HUES64 (cell line): ENCODE results near the gene MAP2K3.
A peak's percentile ranks its signal among the peaks of the same experiment; 100 is the strongest.
"Not testable (repeated sequence)": the region's sequence is repeated elsewhere in the genome, so short reads cannot be mapped to it uniquely, and the experiment has no call there.

Experiments
- H3K27ac ChIP-seq: 2 replicates; pipeline ENCODE4 v1.7.0; 2013; ENCODE audit warnings: low read depth, low read length, inconsistent platforms
- H3K27me3 ChIP-seq: 2 replicates; pipeline ENCODE4 v1.6.1; 2013; ENCODE audit warnings: mild to moderate bottlenecking, low read length; ENCODE audit not compliant: insufficient read depth
- H3K36me3 ChIP-seq: 2 replicates; pipeline ENCODE4 v1.6.1; 2013; ENCODE audit warnings: mild to moderate bottlenecking, low read length; ENCODE audit not compliant: insufficient read depth
- H3K4me1 ChIP-seq: 2 replicates; pipeline ENCODE4 v1.6.1; 2013; ENCODE audit warnings: mild to moderate bottlenecking, low read length, moderate library complexity; ENCODE audit not compliant: insufficient read depth
- H3K4me3 ChIP-seq: 2 replicates; pipeline ENCODE4 v1.5.1; 2013; ENCODE audit warnings: mild to moderate bottlenecking, low read length, moderate library complexity
- H3K9ac ChIP-seq: 2 replicates; pipeline ENCODE4 v1.6.1; 2013; ENCODE audit warnings: mild to moderate bottlenecking, low read depth, low read length
- H3K9me3 ChIP-seq: 2 replicates; pipeline ENCODE4 v1.6.1; 2013; ENCODE audit warnings: low read depth, low read length; ENCODE audit not compliant: insufficient read depth
- WGBS: fragments of 150-250, 120-280 bp; methylation state at CpG from one replicate; pipeline ENCODE4 v1.1.7; 2013; ENCODE audit warnings: missing lambda C conversion rate; 5-methylcytosine and 5-hydroxymethylcytosine counted together

MAP2K3 gene

GRCh38 chr17:21307273-21307625, 22.7 kb downstream of the MAP2K3 start:
- WGBS = 68% methylated on average over 2 of the region's 5 CpGs
- H3K27me3 ChIP-seq, H3K9me3 ChIP-seq, H3K4me3 ChIP-seq, H3K4me1 ChIP-seq, H3K9ac ChIP-seq, H3K27ac ChIP-seq: not testable (repeated sequence)
- peaks cover 26% of the 10 kb centered on the region for H3K36me3 ChIP-seq

GRCh38 chr17:21308931-21309381, 24.4 kb downstream of the MAP2K3 start:
- not testable (repeated sequence) for H3K9me3 ChIP-seq, H3K9ac ChIP-seq, H3K4me1 ChIP-seq, H3K27ac ChIP-seq, H3K4me3 ChIP-seq, H3K27me3 ChIP-seq
- H3K36me3 ChIP-seq = peaks cover 11% of the 10 kb centered on the region
- WGBS = 92% methylated on average over 6 of the region's 6 CpGs

GRCh38 chr17:21310061-21310765, 25.7 kb downstream of the MAP2K3 start:
- not testable (repeated sequence) for H3K9ac ChIP-seq, H3K27ac ChIP-seq
- WGBS = 93% methylated on average over 15 of the region's 16 CpGs

DNA sequence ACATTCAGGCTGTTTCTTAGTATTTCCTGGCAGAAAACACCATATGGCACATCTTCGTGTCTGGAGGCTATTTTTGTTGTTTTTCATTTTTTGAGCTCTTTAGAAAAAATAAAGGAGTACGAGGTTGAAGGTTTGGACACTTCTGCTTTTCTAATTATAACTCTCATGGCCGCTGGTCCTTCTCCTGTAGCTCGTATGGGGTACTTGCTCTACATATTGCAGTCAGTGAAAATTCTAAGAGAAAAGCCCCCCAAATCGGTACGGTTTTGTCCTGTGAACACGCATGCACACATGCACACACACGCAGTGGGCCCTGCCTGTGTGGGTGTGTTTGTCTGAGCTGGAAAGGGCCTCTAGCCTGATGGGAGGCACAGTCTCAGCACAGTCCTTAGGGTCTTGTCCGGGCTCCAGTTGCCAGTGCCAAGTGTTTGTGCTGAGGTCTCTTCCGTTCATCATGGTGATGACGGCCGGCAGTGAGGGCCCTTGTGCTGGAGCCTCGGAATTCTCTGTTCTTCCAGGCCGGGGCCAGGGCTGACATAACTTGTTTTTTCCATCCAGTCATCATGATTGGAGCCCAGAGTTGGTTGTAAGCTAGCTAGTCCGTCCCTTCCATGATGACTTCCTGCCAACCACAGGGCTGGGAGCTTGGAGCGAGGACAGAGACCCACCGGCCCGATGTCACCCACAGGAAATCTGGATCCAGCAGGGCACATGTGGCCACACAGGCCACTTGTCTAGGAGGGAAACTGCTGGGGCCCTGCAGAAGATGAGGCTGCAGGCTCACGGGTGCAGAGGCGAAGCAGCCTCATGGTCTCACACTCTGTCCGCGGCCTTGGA, 26.5 kb downstream of the MAP2K3 start:
- H3K36me3 ChIP-seq, H3K27ac ChIP-seq: not testable (repeated sequence)
- WGBS = 96% methylated on average over 21 of the region's 22 CpGs

More at GRCh38 chr17:21310061-21310765, 25.7 kb downstream of the MAP2K3 start:
- not testable (repeated sequence) for H3K27me3 ChIP-seq, H3K4me1 ChIP-seq, H3K36me3 ChIP-seq, H3K9me3 ChIP-seq, H3K4me3 ChIP-seq

DNA sequence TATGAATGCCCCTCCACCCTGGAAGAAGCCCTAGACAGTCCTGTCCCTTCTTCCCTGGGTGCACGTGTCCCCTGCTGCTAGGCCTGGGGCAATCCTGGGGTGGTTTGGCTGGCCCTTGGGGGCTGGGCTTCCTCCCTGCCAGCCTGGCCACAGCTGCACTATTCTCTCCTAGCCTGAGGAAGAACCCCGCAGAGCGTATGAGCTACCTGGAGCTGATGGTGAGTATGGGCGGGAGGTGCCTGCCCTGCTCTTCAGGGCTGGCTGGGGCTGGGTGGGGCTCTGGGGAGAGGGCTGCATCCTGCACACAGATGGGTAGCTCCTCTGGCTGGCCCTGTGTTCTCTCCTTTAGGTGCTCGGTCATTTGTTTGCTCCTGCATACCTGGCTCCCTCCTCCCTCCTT, 28.8 kb downstream of the MAP2K3 start:
- Histone ChIP-seq H3K4me1 (no peaks in the 10 kb centered on the region), H3K9me3 (no peaks in the 10 kb centered on the region), H3K4me3 (no peak overlapping the region), H3K27ac (no peak overlapping the region), H3K27me3 (peaks cover 9% of the 10 kb centered on the region), H3K9ac (no peak overlapping the region), H3K36me3 (peaks cover 9% of the 10 kb centered on the region; the same call in 1 of the 2 replicates)
- WGBS = 90% methylated on average over 5 of the region's 5 CpGs

More for the DNA sequence above, 26.5 kb downstream of the MAP2K3 start:
- H3K4me1 ChIP-seq, H3K27me3 ChIP-seq, H3K9me3 ChIP-seq, H3K9ac ChIP-seq, H3K4me3 ChIP-seq: not testable (repeated sequence)

GRCh38 chr17:21313761-21314160, 29.2 kb downstream of the MAP2K3 start:
- not testable (repeated sequence) for H3K27ac ChIP-seq, H3K4me1 ChIP-seq, H3K4me3 ChIP-seq, H3K36me3 ChIP-seq, H3K9me3 ChIP-seq, H3K9ac ChIP-seq
- H3K27me3 ChIP-seq = peaks cover 13% of the 10 kb centered on the region
- 95% methylated on average over 2 of the region's 2 CpGs for WGBS

- not testable (repeated sequence) for H3K4me1 ChIP-seq, H3K27ac ChIP-seq, H3K4me3 ChIP-seq, H3K9ac ChIP-seq, H3K9me3 ChIP-seq, H3K36me3 ChIP-seq
- 94% methylated on average over 6 of the region's 7 CpGs for WGBS
- peaks cover 16% of the 10 kb centered on the region for H3K27me3 ChIP-seq
These were observed 29.8 kb downstream of the MAP2K3 start for GRCh38 chr17:21314261-21314664.

DNA sequence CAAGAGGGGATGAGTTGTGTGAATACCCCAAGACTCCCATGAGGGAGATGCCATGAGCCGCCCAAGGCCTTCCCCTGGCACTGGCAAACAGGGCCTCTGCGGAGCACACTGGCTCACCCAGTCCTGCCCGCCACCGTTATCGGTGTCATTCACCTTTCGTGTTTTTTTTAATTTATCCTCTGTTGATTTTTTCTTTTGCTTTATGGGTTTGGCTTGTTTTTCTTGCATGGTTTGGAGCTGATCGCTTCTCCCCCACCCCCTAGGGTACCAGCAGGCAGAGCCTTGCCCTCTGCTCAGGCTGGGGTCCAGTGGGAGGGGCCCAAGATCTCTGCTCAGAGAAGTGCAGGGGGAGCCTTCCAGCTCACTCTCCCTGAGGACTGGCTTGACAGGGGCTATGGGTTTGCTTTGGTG, 30.2 kb downstream of the MAP2K3 start:
- H3K9ac ChIP-seq = not testable (repeated sequence)

GRCh38 chr17:21315246-21316000, 30.9 kb downstream of the MAP2K3 start:
- H3K4me1 ChIP-seq, H3K9ac ChIP-seq, H3K9me3 ChIP-seq, H3K36me3 ChIP-seq, H3K27ac ChIP-seq, H3K4me3 ChIP-seq: not testable (repeated sequence)
- H3K27me3 ChIP-seq = peaks cover 16% of the 10 kb centered on the region
- 93% methylated on average over 12 of the region's 16 CpGs for WGBS

More for the DNA sequence above, 30.2 kb downstream of the MAP2K3 start:
- H3K27ac ChIP-seq, H3K9me3 ChIP-seq, H3K4me1 ChIP-seq, H3K4me3 ChIP-seq, H3K36me3 ChIP-seq: not testable (repeated sequence)
- 93% methylated on average over 7 of the region's 7 CpGs for WGBS
- peaks cover 16% of the 10 kb centered on the region for H3K27me3 ChIP-seq

DNA sequence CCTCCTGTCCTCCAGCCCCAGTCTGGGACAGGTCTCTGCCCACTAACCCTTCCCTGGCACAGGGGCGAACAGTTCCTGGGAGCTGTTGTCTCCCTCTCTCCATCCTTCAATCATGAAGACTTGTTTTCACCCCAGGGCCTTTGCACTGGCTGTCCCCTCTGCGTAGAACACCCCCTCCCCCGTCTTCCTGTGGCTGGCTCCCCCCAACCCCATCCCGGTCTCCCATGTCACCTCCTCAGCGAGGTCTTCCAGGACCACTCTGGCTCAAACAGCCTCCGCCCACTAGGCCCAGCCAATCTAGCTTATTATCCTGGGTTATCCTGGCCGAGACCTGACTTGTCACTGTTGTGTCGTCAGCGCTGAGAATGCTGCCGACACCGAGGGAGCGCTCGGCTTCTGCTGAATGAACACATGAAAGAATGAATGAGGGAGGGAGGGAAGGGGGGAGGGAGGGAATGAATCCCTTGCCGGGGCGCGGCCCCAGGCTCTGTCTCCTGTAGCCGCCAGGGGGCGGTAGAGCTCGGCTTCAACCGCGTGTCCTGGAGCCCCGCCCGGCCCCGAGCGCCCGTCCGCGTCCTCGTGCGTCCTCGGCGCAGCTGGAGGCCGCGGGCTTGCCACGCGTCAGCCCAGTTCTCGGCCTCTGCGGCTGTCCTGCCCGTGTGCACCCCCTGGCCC, 31.8 kb downstream of the MAP2K3 start:
- not testable (repeated sequence) for H3K4me1 ChIP-seq, H3K27ac ChIP-seq, H3K9me3 ChIP-seq, H3K36me3 ChIP-seq, H3K9ac ChIP-seq
- peak overlapping the region; percentile 44 for H3K4me3 ChIP-seq
- WGBS = 57% methylated on average over 6 of the region's 39 CpGs
- peaks cover 16% of the 10 kb centered on the region for H3K27me3 ChIP-seq
